OCI-LY7 (cell line): ENCODE results near the gene PTPRO.

Experiments
- CTCF ChIP-seq: fragments of 200-600 bp; sonication (generic); conservative IDR thresholded peaks from 2 replicates; pipeline ENCODE4 v1.5.1; 2014; ENCODE audit warnings: mild to moderate bottlenecking, antibody characterized with exemption, low read length, moderate library complexity, mixed read lengths
- EZH2phosphoT487 ChIP-seq: fragments of 200-600 bp; sonication (generic); IDR thresholded peaks from 2 replicates; pipeline ENCODE4 v1.6.1; 2018; ENCODE audit warnings: low read depth, borderline replicate concordance, mild to moderate bottlenecking, mixed run types, antibody characterized with exemption, low read length, moderate library complexity, mixed read lengths

- TF ChIP-seq CTCF: peak; percentile 82
- TF ChIP-seq EZH2phosphoT487: no peak
Measured at GRCh38 chr12:15532364-15532977, 210.2 kb downstream of the PTPRO start.
